ENCODE data around the gene BEND2.

DNA sequence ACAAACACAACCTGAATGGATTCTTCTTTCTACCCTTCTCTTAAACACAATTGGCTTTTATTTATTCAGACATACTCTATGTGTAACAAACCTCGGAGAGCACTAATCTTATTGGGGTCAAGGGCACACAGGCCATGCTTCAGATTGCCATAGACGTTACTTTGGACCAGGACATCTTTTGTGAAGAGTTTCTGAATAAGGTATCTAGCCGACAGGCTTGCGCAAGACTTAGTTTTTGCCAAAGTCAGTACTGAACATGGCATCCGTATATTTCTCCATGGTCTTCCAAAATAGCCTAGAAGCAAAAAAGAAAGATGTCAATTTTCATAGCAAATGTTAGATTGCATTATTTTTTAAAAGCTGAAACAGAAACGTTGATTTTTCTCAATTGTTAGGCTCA lies 49.8 kb downstream of the BEND2 start:
- TF ChIP-seq, protein P1, sequence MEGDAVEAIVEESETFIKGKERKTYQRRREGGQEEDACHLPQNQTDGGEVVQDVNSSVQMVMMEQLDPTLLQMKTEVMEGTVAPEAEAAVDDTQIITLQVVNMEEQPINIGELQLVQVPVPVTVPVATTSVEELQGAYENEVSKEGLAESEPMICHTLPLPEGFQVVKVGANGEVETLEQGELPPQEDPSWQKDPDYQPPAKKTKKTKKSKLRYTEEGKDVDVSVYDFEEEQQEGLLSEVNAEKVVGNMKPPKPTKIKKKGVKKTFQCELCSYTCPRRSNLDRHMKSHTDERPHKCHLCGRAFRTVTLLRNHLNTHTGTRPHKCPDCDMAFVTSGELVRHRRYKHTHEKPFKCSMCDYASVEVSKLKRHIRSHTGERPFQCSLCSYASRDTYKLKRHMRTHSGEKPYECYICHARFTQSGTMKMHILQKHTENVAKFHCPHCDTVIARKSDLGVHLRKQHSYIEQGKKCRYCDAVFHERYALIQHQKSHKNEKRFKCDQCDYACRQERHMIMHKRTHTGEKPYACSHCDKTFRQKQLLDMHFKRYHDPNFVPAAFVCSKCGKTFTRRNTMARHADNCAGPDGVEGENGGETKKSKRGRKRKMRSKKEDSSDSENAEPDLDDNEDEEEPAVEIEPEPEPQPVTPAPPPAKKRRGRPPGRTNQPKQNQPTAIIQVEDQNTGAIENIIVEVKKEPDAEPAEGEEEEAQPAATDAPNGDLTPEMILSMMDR (IDR thresholded peaks at IDR 0.05; ENCODE audit: poor library complexity) = no peak
- TF ChIP-seq EZH2phosphoT487 (IDR thresholded peaks at IDR 0.05; ENCODE audit: low read depth, severe bottlenecking, unreplicated experiment) (no peak), EZH2 (IDR thresholded peaks at IDR 0.05; ENCODE audit: borderline replicate concordance) (no peak)
